ENCODE results near the gene SYCP2L. TPM values are rescaled to one million over a fixed set of nuclear protein-coding genes. Genes with fewer than 3 reads are reported as not detected.

Gene SYCP2L
- total and polyA plus RNA-seq, 9 of the 15 experiments (the other 6 are each of a cell fraction or from before 2014, with no cell fraction given): 12.4 to 46.9 (median 22.0) TPM

- H3K9me1 ChIP-seq (ENCODE audit: control insufficient read depth, insufficient read depth, low read length): no peaks in the 10 kb centered on the region
- peaks cover 24% of the 10 kb centered on the region; the same call in 1 of the 3 replicates for H3K36me3 ChIP-seq (ENCODE audit: control insufficient read depth, insufficient read depth, low read length)
- CTCF ChIA-PET (ENCODE audit: low intra/inter-chr PET ratio): no interaction called here
- POLR2A ChIA-PET: no interaction called here
- WGBS (ENCODE audit: insufficient coverage, low coverage, missing lambda C conversion rate): 84% methylated on average over 1 of the region's 1 CpG
- no peaks in the 10 kb centered on the region for H3K79me2 ChIP-seq (ENCODE audit: control insufficient read depth, insufficient read depth, low read length)
- H3K9me3 ChIP-seq (replicated peaks; ENCODE audit: control insufficient read depth, insufficient read depth, low read depth, low read length): no peaks in the 10 kb centered on the region
- no TSS peak for BruUV-seq (replicated peaks)
- H3K27me3 ChIP-seq (ENCODE audit: control insufficient read depth in 2 of 2, insufficient read depth in 2 of 2, low read length in 2 of 2): no peaks in the 10 kb centered on the region
- TF ChIP-seq ZNF232 (CRISPR knock-in tag; IDR thresholded peaks at IDR 0.05): no peak
- TF ChIP-seq, protein P1, sequence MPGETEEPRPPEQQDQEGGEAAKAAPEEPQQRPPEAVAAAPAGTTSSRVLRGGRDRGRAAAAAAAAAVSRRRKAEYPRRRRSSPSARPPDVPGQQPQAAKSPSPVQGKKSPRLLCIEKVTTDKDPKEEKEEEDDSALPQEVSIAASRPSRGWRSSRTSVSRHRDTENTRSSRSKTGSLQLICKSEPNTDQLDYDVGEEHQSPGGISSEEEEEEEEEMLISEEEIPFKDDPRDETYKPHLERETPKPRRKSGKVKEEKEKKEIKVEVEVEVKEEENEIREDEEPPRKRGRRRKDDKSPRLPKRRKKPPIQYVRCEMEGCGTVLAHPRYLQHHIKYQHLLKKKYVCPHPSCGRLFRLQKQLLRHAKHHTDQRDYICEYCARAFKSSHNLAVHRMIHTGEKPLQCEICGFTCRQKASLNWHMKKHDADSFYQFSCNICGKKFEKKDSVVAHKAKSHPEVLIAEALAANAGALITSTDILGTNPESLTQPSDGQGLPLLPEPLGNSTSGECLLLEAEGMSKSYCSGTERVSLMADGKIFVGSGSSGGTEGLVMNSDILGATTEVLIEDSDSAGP (CRISPR knock-in tag; IDR thresholded peaks at IDR 0.05): no peak
- TF ChIP-seq DDX20 (tag; IDR thresholded peaks at IDR 0.05; ENCODE audit: low read depth): no peak
- TF ChIP-seq ARID3A (IDR thresholded peaks at IDR 0.05; ENCODE audit: borderline replicate concordance, low read depth, low read length): no peak
- TF ChIP-seq PRMT5 (CRISPR knock-in tag; IDR thresholded peaks at IDR 0.05): no peak
- H3K4me1 ChIP-seq (replicated peaks in 1 of 2; ENCODE audit: control insufficient read depth in 2 of 2, insufficient read depth in 2 of 2, low read length in 2 of 2): no peaks in the 10 kb centered on the region; a peak in 1 of 5 replicates
- H3K27ac ChIP-seq (ENCODE audit: extremely low read depth, low read depth, low read length): no peak overlapping the region
- no peaks in the 10 kb centered on the region for H4K20me1 ChIP-seq (replicated peaks; ENCODE audit: control insufficient read depth, insufficient read depth, low read length)
- no peak overlapping the region for H3K9ac ChIP-seq (ENCODE audit: insufficient read depth in 1 of 2, low read depth in 2 of 2, low read length in 2 of 2)
- FAIRE-seq (no peak), ATAC-seq (no peak), DNase-seq (ENCODE audit: extremely low read depth in 1 of 4, low spot score in 3 of 4) (no peak)
- H2AFZ ChIP-seq (ENCODE audit: low read depth, low read length): no peak overlapping the region
- no peak overlapping the region for H3K4me2 ChIP-seq (ENCODE audit: insufficient read depth, low read length)
- in situ Hi-C loops (cut with MboI): loop anchor here (25.0 kb wide), 1 partner anchor 525 kb away; no protein-coding TSS in a partner anchor
- H3K4me3 ChIP-seq: no peak overlapping the region
- intact Hi-C loops (cut with micrococcal nuclease): no loop called here
These were observed 75.8 kb downstream of the SYCP2L start for GRCh38 chr6:10962673-10963072.
